GM18517 (cell line): ENCODE measurements around the gene SLC16A5.
"Not testable (repeated sequence)": the region's sequence is repeated elsewhere in the genome, so short reads cannot be mapped to it uniquely, and the experiment has no call there.

Source experiments
- ATAC-seq: cut with Tn5 transposase; IDR thresholded peaks from one replicate; pipeline ENCODE4 v1.9.1; 2021; ENCODE audit warnings: mild to moderate bottlenecking, moderate library complexity; ENCODE audit not compliant: unreplicated experiment

The SLC16A5 gene

GRCh38 chr17:75064040-75064439 lies 23.7 kb upstream of the SLC16A5 start:
- ATAC-seq = no peak

GRCh38 chr17:75064460-75064859 lies 23.3 kb upstream of the SLC16A5 start:
- no peak for ATAC-seq

GRCh38 chr17:75064867-75065561 lies 22.7 kb upstream of the SLC16A5 start:
- ATAC-seq = no peak

- ATAC-seq = no peak
Observed at GRCh38 chr17:75065562-75066151, 22.1 kb upstream of the SLC16A5 start.

GRCh38 chr17:75067856-75068255 lies 19.9 kb upstream of the SLC16A5 start:
- ATAC-seq = no peak

- no peak for ATAC-seq
Observed at GRCh38 chr17:75068750-75069149, 19.0 kb upstream of the SLC16A5 start.

- no peak for ATAC-seq
Observed at GRCh38 chr17:75069783-75070182, 18.0 kb upstream of the SLC16A5 start.

- ATAC-seq = not testable (repeated sequence)
Observed at GRCh38 chr17:75071478-75072271, 16.1 kb upstream of the SLC16A5 start.

- not testable (repeated sequence) for ATAC-seq
Observed at GRCh38 chr17:75072909-75073308, 14.8 kb upstream of the SLC16A5 start.

- no peak for ATAC-seq
Observed at GRCh38 chr17:75073618-75074047, 14.1 kb upstream of the SLC16A5 start.

GRCh38 chr17:75074532-75074931 lies 13.2 kb upstream of the SLC16A5 start:
- ATAC-seq = no peak

GRCh38 chr17:75075597-75076336 lies 12.0 kb upstream of the SLC16A5 start:
- ATAC-seq = no peak

GRCh38 chr17:75077072-75077495 lies 10.7 kb upstream of the SLC16A5 start:
- ATAC-seq = no peak

- ATAC-seq = peak; percentile 43
Observed at GRCh38 chr17:75077496-75078283, 10.1 kb upstream of the SLC16A5 start.

GRCh38 chr17:75078284-75079022 lies 9.3 kb upstream of the SLC16A5 start:
- peak; percentile 47 for ATAC-seq

GRCh38 chr17:75079023-75079373 lies 8.8 kb upstream of the SLC16A5 start:
- ATAC-seq = no peak

GRCh38 chr17:75081611-75082540 lies 5.9 kb upstream of the SLC16A5 start:
- no peak for ATAC-seq

- no peak for ATAC-seq
Observed at GRCh38 chr17:75082683-75083082, 5.1 kb upstream of the SLC16A5 start.
